ENCODE data around the gene NTRK2.

Gene NTRK2

GRCh38 chr9:84949971-84950370, 280.4 kb downstream of the NTRK2 start:
- DNase-seq, result no peak

GRCh38 chr9:84950879-84951811, 281.6 kb downstream of the NTRK2 start:
- no peak for DNase-seq

- DNase-seq, result no peak
Measured at GRCh38 chr9:84953252-84953773, 283.8 kb downstream of the NTRK2 start.

GRCh38 chr9:84953797-84954705, 284.5 kb downstream of the NTRK2 start:
- DNase-seq, result no peak

GRCh38 chr9:84955155-84955554, 285.6 kb downstream of the NTRK2 start:
- DNase-seq, result no peak

- DNase-seq, result no peak
Measured at GRCh38 chr9:84955971-84956370, 286.4 kb downstream of the NTRK2 start.

- DNase-seq, result no peak
Measured at GRCh38 chr9:84959339-84959738, 289.8 kb downstream of the NTRK2 start.

GRCh38 chr9:84966876-84967830, 297.6 kb downstream of the NTRK2 start:
- DNase-seq, result no peak

- no peak for DNase-seq
Measured at GRCh38 chr9:84969084-84969483, 299.6 kb downstream of the NTRK2 start.

GRCh38 chr9:84969736-84970135, 300.2 kb downstream of the NTRK2 start:
- no peak for DNase-seq

- no peak for DNase-seq
Measured at GRCh38 chr9:84970432-84970831, 300.9 kb downstream of the NTRK2 start.

- no peak for DNase-seq
Measured at GRCh38 chr9:84971571-84971970, 302.0 kb downstream of the NTRK2 start.

- no peak for DNase-seq
Measured at GRCh38 chr9:84974258-84974657, 304.7 kb downstream of the NTRK2 start.

- no peak for DNase-seq
Measured at GRCh38 chr9:84974855-84975254, 305.3 kb downstream of the NTRK2 start.

- no peak for DNase-seq
Measured at GRCh38 chr9:84975926-84976325, 306.4 kb downstream of the NTRK2 start.

- no peak for DNase-seq
Measured at GRCh38 chr9:84978661-84979060, 309.1 kb downstream of the NTRK2 start.

GRCh38 chr9:84983749-84984148, 314.2 kb downstream of the NTRK2 start:
- no peak for DNase-seq

- no peak for DNase-seq
Measured at GRCh38 chr9:84988621-84989020, 319.1 kb downstream of the NTRK2 start.

- DNase-seq, result no peak
Measured at GRCh38 chr9:84990416-84990815, 320.9 kb downstream of the NTRK2 start.

- DNase-seq, result no peak
Measured at GRCh38 chr9:84990850-84991513, 321.5 kb downstream of the NTRK2 start.

- no peak for DNase-seq
Measured at GRCh38 chr9:84991514-84991870, 322.0 kb downstream of the NTRK2 start.

- DNase-seq, result no peak
Measured at GRCh38 chr9:84992381-84992780, 322.9 kb downstream of the NTRK2 start.

Data from activated CD8-positive, alpha-beta memory T cell treated with anti-CD3 and anti-CD28 coated beads, Interleukin-2, amount 50 U/mL, for 4 hours (primary cell).